Hepatocyte (in vitro differentiated cells): ENCODE data around the gene COG6. TPM values are rescaled to one million over a fixed set of nuclear protein-coding genes. Genes with fewer than 3 reads are reported as not detected.

Source experiments
- DNase-seq: peaks from one replicate; pipeline ENCODE4 v3.0.0-alpha.2; 2016; ENCODE audit warnings: low spot score
- H2AFZ ChIP-seq: fragments of 200-600 bp; sonication (generic); 2 replicates; pipeline ENCODE4 v1.6.0; 2016; ENCODE audit warnings: antibody characterized with exemption, mild to moderate bottlenecking
- H3K27ac ChIP-seq: fragments of 200-600 bp; sonication (generic); 2 replicates; pipeline ENCODE4 v1.5.1; 2016; ENCODE audit warnings: mild to moderate bottlenecking
- H3K27me3 ChIP-seq: fragments of 200-600 bp; sonication (generic); 2 replicates; pipeline ENCODE4 v1.6.1; 2016
- H3K36me3 ChIP-seq: fragments of 200-600 bp; sonication (generic); replicated peaks from 2 replicates; pipeline ENCODE4 v1.5.1; 2016; ENCODE audit warnings: low read depth; ENCODE audit not compliant: insufficient read depth
- H3K4me1 ChIP-seq: fragments of 200-600 bp; sonication (generic); 2 replicates; pipeline ENCODE4 v1.5.1; 2016; ENCODE audit warnings: mild to moderate bottlenecking, moderate library complexity; ENCODE audit not compliant: insufficient read depth
- H3K4me2 ChIP-seq: fragments of 200-600 bp; sonication (generic); 2 replicates; pipeline ENCODE4 v1.6.0; 2016
- H3K4me3 ChIP-seq: fragments of 200-600 bp; sonication (generic); 2 replicates; pipeline ENCODE4 v1.5.1; 2016; ENCODE audit warnings: mild to moderate bottlenecking
- H3K79me2 ChIP-seq: fragments of 200-600 bp; sonication (generic); 2 replicates; pipeline ENCODE4 v1.6.0; 2017; ENCODE audit warnings: mild to moderate bottlenecking
- H3K9me2 ChIP-seq: fragments of 200-600 bp; sonication (generic); replicated peaks from 2 replicates; pipeline ENCODE4 v1.6.0; 2017; ENCODE audit warnings: mild to moderate bottlenecking; ENCODE audit not compliant: insufficient read depth
- H3K9me3 ChIP-seq: fragments of 200-600 bp; sonication (generic); 2 replicates; pipeline ENCODE4 v1.5.1; 2016; ENCODE audit warnings: low read depth, mild to moderate bottlenecking
- H4K20me1 ChIP-seq: fragments of 200-600 bp; sonication (generic); 2 replicates; pipeline ENCODE4 v1.6.0; 2016; ENCODE audit warnings: mild to moderate bottlenecking; ENCODE audit not compliant: insufficient read depth, poor library complexity, severe bottlenecking
- EZH2 ChIP-seq: fragments of 200-600 bp; sonication (generic); IDR thresholded peaks from 2 replicates; pipeline ENCODE4 v1.6.1; 2016; ENCODE audit warnings: antibody characterized with exemption, mild to moderate bottlenecking, borderline replicate concordance
- EZH2phosphoT487 ChIP-seq: fragments of 200-600 bp; sonication (generic); IDR thresholded peaks from one replicate; pipeline ENCODE4 v1.6.1; 2018; ENCODE audit warnings: antibody characterized with exemption, mild to moderate bottlenecking, low read depth, moderate library complexity; ENCODE audit not compliant: unreplicated experiment, severe bottlenecking
- WGBS: methylation state at CpG from one replicate; pipeline ENCODE4 v1.1.6; 2016; ENCODE audit warnings: low lambda C conversion rate; ENCODE audit errors: missing lambda C conversion rate; 5-methylcytosine and 5-hydroxymethylcytosine counted together
- polyA plus RNA-seq: library from polyadenylated mRNA; unstranded; fragments of >200 nt; fragmentation: Nextera tagmentation; extraction: Ambion mirVana; gene quantifications from 2 replicates; pipeline ENCODE4 v1.2.1, GENCODE V29; 2016
- total RNA-seq: library from RNA; depleted of rRNA; stranded (reverse); fragments of >200 nt; gene quantifications from 2 replicates; pipeline ENCODE4 v1.2.3, GENCODE V29; 2014
- TF ChIP-seq, protein P1 (sequence below): fragments of 200-600 bp; sonication (generic); IDR thresholded peaks from 2 replicates; pipeline ENCODE4 v1.5.1; 2016; ENCODE audit warnings: antibody characterized with exemption, mild to moderate bottlenecking; ENCODE audit not compliant: poor library complexity

The COG6 gene
- total and polyA plus RNA-seq, 2 experiments from 2014 or later: 25.3 to 37.3 TPM

DNA sequence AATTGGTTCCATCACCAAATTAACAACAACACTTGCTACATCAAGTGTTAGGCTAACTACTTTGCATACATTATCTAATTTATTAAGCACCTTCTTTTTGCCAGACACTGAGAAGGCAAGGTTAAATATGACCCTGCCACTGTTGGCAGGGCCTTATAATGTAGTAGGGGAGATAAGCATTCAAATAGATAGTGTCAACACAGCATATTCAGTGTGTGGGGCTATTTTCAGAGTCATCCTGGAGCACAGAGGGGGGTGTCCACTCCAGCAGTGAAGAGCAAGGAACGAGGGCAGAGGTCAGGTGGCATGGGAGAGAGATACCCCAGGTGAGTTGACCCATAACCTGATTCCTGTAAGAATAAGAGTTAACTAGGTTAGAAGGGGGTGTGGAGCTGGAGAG is 121.6 kb downstream of the COG6 start:
- Histone ChIP-seq H3K27me3 (no peaks in the 10 kb centered on the region), H3K79me2 (no peaks in the 10 kb centered on the region), H3K4me2 (no peak overlapping the region), H3K27ac (no peak overlapping the region), H3K4me3 (no peak overlapping the region), H3K36me3 (no peaks in the 10 kb centered on the region), H3K9me3 (no peaks in the 10 kb centered on the region), H3K9me2 (no peaks in the 10 kb centered on the region), H4K20me1 (no peaks in the 10 kb centered on the region), H3K4me1 (no peaks in the 10 kb centered on the region), H2AFZ (no peak overlapping the region)
- DNase-seq: no peak
- TF ChIP-seq EZH2 (no peak), EZH2phosphoT487 (no peak)
- TF ChIP-seq, protein P1, sequence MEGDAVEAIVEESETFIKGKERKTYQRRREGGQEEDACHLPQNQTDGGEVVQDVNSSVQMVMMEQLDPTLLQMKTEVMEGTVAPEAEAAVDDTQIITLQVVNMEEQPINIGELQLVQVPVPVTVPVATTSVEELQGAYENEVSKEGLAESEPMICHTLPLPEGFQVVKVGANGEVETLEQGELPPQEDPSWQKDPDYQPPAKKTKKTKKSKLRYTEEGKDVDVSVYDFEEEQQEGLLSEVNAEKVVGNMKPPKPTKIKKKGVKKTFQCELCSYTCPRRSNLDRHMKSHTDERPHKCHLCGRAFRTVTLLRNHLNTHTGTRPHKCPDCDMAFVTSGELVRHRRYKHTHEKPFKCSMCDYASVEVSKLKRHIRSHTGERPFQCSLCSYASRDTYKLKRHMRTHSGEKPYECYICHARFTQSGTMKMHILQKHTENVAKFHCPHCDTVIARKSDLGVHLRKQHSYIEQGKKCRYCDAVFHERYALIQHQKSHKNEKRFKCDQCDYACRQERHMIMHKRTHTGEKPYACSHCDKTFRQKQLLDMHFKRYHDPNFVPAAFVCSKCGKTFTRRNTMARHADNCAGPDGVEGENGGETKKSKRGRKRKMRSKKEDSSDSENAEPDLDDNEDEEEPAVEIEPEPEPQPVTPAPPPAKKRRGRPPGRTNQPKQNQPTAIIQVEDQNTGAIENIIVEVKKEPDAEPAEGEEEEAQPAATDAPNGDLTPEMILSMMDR: no peak
- 73% methylated on average over 1 of the region's 1 CpG for WGBS

DNA sequence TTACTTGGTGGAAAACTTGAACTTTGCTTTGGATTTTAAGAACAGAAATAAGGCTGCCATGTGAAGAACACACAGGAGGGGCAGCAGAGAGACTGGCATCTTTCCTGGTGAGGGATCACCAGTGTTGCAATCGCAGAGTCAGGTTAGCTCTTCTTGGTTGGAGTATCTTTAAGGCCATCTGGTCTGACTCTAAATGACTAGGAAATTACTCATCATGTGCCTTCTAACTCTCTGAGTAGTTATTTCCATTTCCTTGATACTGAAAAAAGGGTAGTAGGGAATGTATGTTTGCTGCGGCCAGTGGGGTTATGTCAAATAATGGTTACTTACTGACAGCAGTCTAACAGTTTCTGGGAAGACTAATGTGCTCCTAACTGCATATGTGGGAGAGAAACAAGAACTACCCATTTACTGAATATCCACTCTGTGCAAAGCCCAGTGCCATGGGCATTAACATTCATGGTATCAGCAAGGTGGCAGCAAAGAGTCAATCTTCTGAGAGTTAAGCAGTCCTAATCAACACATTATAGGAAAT is 122.1 kb downstream of the COG6 start:
- Histone ChIP-seq H3K4me1 (no peaks in the 10 kb centered on the region), H3K4me2 (no peak overlapping the region), H3K79me2 (no peaks in the 10 kb centered on the region), H3K9me2 (no peaks in the 10 kb centered on the region), H3K9me3 (no peaks in the 10 kb centered on the region), H2AFZ (no peak overlapping the region), H3K27me3 (no peaks in the 10 kb centered on the region), H3K27ac (no peak overlapping the region), H3K36me3 (no peaks in the 10 kb centered on the region), H4K20me1 (no peaks in the 10 kb centered on the region), H3K4me3 (no peak overlapping the region)
- no peak for TF ChIP-seq EZH2
- TF ChIP-seq, protein P1: peak; percentile 4
- no peak for TF ChIP-seq EZH2phosphoT487
- peak; percentile 38 for DNase-seq
- WGBS: 97% methylated on average over 2 of the region's 2 CpGs

DNA sequence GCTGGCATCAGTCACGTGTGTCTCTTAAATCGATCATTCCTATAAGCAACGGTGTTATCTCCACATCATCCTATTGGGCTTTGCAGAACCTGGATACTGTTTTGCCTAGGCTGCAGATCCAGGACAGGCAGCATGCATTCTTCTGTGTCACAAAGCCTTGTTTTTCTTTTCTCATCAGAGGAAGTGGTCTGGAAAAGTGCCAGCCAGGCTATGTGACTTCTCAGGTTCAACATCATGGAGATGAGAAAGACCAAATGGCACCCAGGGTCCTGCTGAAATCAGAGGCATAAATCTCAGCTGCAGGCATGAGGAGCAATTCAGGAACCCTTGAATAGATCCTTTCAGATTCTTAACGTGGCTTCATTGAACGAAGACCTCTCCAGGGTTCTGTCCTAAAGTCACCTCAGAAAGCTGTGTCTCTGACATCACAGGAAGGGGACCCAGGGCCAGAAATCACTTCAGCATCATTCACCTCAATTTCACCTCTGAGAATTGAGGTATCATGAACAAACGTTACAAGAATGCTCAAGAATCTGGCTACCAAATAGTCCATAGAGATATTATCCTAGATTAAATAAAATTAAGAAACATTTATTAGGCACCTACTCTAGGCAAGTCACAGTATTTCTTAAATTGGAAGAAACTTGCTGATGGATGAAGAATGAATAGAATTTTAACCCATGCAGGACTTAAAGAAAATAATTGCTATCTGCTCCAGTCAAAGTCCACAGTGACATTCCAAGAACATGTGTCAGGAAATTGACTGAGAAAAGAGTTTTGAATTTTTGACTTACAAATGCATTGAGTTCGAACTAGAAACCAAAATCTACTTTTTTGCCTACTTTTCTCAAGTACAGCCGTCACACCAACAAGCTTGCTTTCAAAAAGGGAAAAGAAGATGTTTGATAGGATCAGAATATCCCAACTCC is 124.1 kb downstream of the COG6 start:
- no peak for DNase-seq
- Histone ChIP-seq H3K4me1 (no peaks in the 10 kb centered on the region), H2AFZ (no peak overlapping the region), H3K79me2 (no peaks in the 10 kb centered on the region), H4K20me1 (no peaks in the 10 kb centered on the region), H3K27ac (no peak overlapping the region), H3K4me3 (no peak overlapping the region), H3K36me3 (no peaks in the 10 kb centered on the region), H3K4me2 (no peak overlapping the region), H3K27me3 (no peaks in the 10 kb centered on the region), H3K9me2 (no peaks in the 10 kb centered on the region), H3K9me3 (no peaks in the 10 kb centered on the region)
- TF ChIP-seq EZH2phosphoT487 (no peak), EZH2 (no peak)
- TF ChIP-seq, protein P1: no peak
- WGBS: 64% methylated on average over 8 of the region's 8 CpGs
